HL-60 (cell line): ENCODE measurements around the gene DLX4.
A peak's percentile ranks its signal among the peaks of the same experiment; 100 is the strongest.

Source experiments
- DNase-seq, 2 experiments: peaks; one replicate each; pipeline ENCODE4 v3.0.0-alpha.2; 2010 to 2020; ENCODE audit warnings: low read depth in 1 of 2, low spot score in 1 of 2
- H3K27ac ChIP-seq: fragments of 250-450 bp; sonication (Bioruptor Pico); replicated peaks from 2 replicates; pipeline ENCODE4 v1.5.1; 2020; ENCODE audit warnings: mild to moderate bottlenecking, moderate library complexity
- H3K27me3 ChIP-seq: fragments of 250-450 bp; sonication (Bioruptor Pico); 2 replicates; pipeline ENCODE4 v1.5.1; 2021; ENCODE audit warnings: mild to moderate bottlenecking, moderate library complexity; ENCODE audit not compliant: insufficient read depth, poor library complexity, severe bottlenecking
- H3K4me3 ChIP-seq: replicated peaks from 2 replicates; pipeline ENCODE4 v1.5.1; 2011; ENCODE audit warnings: mild to moderate bottlenecking, control low read depth, low read length; ENCODE audit not compliant: insufficient read depth
- CTCF ChIP-seq: IDR thresholded peaks from one replicate; pipeline ENCODE4 v1.5.1; 2011; ENCODE audit warnings: low read length, control low read depth, inconsistent platforms; ENCODE audit not compliant: insufficient read depth
- GABPA ChIP-seq: IDR thresholded peaks from 2 replicates; pipeline ENCODE4 v1.6.1; 2012; ENCODE audit warnings: low read depth
- POLR2AphosphoS5 ChIP-seq: IDR thresholded peaks from 2 replicates; pipeline ENCODE4 v1.6.1; 2012; ENCODE audit warnings: low read depth
- SPI1 ChIP-seq: IDR thresholded peaks from 2 replicates; pipeline ENCODE4 v1.6.1; 2012; ENCODE audit warnings: low read depth, mild to moderate bottlenecking, borderline replicate concordance
- TF ChIP-seq, protein P1 (sequence below): IDR thresholded peaks from 2 replicates; pipeline ENCODE4 v1.6.1; 2012; ENCODE audit warnings: low read depth; ENCODE audit not compliant: insufficient replicate concordance

The DLX4 gene

DNA sequence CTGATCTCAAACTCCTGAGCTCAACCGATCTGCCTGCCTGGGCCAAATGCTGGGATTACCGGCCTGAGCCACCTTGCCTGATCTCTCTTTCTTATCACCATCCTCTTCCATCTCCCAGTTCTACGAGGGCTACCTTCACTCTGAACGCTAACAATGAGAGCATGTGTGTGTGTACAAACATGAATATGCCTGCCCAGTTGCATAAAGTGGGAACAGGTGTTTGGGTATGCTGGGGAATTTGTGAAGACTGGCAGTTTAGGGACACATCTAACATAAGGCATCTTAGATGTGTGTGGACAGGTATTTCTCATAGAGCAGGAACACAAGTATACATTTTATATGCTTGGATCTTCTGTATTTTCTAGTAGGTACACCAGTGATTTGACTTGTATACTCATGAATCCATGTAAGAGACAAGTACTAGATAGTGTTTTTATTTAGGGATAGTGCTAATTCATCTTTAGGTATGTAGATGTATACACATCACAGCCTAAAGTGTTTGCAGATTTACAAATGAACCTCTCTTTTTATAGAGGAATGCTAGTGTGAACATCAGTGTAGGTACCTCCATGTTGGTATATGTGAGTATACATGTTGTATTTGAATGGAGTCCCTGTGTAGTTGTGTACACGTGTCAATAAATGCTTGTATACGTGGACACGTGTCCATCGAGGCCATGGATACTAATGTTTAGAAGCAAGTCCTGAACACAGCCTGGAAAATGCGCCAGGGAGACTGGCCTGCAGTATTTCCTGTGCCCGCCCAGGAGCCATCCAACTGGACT lies 1.2 kb upstream of the DLX4 start:
- Histone ChIP-seq H3K4me3 (peak overlapping the region; percentile 56), H3K27ac (no peak overlapping the region), H3K27me3 (peaks cover 63% of the 10 kb centered on the region)
- no peak for TF ChIP-seq CTCF
- no peak for TF ChIP-seq GABPA
- TF ChIP-seq SPI1, result no peak
- TF ChIP-seq POLR2AphosphoS5, result no peak
- TF ChIP-seq, protein P1, sequence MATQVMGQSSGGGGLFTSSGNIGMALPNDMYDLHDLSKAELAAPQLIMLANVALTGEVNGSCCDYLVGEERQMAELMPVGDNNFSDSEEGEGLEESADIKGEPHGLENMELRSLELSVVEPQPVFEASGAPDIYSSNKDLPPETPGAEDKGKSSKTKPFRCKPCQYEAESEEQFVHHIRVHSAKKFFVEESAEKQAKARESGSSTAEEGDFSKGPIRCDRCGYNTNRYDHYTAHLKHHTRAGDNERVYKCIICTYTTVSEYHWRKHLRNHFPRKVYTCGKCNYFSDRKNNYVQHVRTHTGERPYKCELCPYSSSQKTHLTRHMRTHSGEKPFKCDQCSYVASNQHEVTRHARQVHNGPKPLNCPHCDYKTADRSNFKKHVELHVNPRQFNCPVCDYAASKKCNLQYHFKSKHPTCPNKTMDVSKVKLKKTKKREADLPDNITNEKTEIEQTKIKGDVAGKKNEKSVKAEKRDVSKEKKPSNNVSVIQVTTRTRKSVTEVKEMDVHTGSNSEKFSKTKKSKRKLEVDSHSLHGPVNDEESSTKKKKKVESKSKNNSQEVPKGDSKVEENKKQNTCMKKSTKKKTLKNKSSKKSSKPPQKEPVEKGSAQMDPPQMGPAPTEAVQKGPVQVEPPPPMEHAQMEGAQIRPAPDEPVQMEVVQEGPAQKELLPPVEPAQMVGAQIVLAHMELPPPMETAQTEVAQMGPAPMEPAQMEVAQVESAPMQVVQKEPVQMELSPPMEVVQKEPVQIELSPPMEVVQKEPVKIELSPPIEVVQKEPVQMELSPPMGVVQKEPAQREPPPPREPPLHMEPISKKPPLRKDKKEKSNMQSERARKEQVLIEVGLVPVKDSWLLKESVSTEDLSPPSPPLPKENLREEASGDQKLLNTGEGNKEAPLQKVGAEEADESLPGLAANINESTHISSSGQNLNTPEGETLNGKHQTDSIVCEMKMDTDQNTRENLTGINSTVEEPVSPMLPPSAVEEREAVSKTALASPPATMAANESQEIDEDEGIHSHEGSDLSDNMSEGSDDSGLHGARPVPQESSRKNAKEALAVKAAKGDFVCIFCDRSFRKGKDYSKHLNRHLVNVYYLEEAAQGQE, result no peak
- DNase-seq, result peak in 1 of 2 experiments; percentile 15

DNA sequence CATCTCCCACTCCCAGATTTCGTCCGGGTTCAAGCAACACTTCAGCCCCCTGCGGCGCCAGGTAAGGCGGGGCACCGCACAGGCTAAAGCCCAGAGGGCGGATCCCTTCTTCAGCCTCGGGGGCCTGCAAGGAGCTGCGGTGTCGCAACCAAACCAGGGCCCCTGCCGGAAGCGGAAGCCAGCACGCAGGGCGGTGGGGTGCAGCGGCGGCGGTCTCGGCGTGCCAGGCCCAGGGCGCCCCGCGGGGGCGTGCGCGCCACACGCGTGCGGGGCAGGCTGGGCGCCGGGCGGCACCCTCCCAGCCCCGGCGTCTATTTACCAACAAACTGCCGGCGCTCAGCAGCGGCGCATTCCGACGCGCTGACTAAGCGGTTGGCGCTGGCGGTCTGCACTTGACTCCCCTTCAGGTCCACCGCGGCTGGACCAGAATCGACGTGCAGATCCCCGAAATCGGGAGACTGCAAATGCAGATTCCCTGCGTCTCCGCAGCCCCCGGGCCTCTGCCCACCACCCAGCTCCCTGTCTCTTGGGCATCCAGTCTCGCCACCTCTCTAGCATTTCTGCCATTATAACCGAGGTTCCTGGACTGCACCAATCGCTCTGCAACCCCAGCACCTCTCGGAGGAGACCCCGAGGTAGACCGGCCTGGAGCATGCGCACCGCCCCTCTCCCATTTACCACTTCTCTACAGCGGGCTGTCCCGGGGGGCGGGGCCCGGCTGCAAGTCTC lies 421 bp upstream of the DLX4 start:
- Histone ChIP-seq H3K27ac (peak overlapping the region; percentile 32), H3K4me3 (peak overlapping the region; percentile 56), H3K27me3 (peaks cover 63% of the 10 kb centered on the region)
- peak; percentile 82 to 84 for DNase-seq
- TF ChIP-seq CTCF, result no peak
- peak; percentile 86 for TF ChIP-seq GABPA
- TF ChIP-seq, protein P1, result peak; percentile 15

- Histone ChIP-seq H3K4me3 (no peak overlapping the region), H3K27me3 (peaks cover 60% of the 10 kb centered on the region), H3K27ac (no peak overlapping the region)
- TF ChIP-seq CTCF (no peak), POLR2AphosphoS5 (no peak), GABPA (no peak), SPI1 (no peak)
- TF ChIP-seq, protein P1, result no peak
- DNase-seq, result no peak
Observed at GRCh38 chr17:49969795-49970389, 902 bp downstream of the DLX4 start.
